Measurements from ENCODE around the gene KIF18B.
"Not testable (repeated sequence)": the region's sequence is repeated elsewhere in the genome, so short reads cannot be mapped to it uniquely, and the experiment has no call there.

KIF18B gene

DNA sequence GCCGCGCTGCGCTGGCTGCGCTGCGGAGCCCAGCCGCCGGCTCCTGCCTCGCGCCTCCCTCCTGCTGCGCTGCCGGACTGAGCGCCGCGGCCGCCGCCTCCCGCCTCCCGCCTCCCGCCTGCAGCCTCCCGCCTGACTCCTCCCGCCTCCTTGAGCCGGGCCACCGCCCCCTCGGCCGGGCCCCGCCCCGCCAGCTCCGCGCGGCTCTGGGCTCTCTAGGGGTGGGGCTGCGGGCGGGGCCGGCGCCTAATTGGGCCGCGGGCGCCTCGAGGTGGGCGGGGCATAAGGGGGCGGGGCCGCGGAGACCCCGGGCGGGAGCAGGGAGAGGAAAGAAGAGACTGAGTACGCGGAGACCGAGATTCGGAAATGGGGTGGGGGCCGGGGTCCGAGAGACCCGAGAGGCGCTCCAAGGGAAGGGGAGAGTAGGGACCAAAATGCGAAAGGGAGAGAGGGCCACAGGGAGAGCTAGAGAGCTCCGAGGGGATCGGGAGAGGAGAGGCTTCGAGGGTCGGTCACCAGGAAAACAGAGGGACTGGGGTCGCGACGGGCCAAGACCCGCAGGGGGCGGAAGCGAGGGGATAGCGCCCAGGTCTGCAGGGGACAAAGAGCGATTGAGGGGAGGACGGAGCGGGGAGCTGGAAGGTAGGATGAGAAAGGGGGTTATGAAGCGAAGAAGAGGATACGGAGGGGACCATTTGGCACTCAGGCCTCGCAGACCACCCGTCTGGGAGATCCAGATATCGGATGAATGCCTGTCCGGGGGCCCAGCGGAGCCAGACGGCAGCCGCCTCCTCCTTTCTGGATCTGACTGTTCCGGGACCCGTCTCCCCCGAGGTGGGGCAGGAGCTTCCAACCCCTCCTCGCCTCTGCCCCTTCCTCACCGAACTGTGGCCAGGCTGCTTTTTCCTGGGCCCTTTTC, 20.9 kb upstream of the KIF18B start, which contains the start of gene C1QL1:
C1QL1 (minus strand) TSS at position 79 of the 919 bp plus-strand sequence. CDS start 255 bp downstream, outside the sequence.
- DNase-seq = peak; percentile 84

GRCh38 chr17:44967907-44968224, 20.3 kb upstream of the KIF18B start:
- no peak for DNase-seq

DNA sequence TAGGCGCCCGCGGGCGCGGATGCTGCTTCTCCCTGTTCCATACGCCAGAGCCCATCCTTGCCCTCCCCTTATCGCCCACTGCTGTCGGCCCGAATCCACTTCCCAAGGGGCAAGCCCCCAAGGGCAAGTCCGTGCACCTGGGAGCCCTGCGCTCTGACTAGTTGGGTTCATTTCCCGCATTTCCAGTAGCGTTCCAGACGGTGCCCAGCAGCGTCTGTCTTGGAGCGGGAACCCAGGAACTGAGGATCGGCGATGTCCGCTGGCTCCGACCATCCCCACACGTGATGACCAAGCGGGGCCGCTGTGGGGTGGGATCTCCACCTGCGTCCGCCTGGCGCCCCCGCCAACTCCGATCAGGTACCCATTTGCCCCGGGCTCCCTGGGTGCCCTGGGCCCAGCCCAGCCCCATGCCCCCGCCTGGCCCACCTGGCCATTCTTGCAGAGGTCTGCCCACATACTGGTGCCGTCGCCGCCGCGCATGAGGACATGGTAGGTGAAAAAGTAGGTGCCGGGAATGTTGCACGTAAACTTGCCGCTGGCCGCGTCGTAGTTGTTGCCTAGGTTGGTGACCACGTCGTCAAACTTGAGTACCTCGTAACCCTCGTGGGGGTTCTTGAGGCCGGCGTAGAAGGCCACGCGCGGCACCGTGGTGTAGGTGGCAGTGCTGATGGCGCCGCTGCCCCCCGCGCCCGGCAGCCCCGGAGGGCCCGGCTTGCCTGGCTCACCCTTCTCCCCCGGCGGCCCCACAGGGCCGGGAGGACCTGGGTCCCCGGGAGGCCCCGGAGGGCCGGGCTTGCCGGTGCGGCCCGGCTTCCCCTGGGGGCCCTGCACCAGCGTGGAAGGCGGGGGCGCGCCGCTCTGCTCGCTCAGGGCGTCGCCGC, 19.7 kb upstream of the KIF18B start:
- no peak for DNase-seq

DNA sequence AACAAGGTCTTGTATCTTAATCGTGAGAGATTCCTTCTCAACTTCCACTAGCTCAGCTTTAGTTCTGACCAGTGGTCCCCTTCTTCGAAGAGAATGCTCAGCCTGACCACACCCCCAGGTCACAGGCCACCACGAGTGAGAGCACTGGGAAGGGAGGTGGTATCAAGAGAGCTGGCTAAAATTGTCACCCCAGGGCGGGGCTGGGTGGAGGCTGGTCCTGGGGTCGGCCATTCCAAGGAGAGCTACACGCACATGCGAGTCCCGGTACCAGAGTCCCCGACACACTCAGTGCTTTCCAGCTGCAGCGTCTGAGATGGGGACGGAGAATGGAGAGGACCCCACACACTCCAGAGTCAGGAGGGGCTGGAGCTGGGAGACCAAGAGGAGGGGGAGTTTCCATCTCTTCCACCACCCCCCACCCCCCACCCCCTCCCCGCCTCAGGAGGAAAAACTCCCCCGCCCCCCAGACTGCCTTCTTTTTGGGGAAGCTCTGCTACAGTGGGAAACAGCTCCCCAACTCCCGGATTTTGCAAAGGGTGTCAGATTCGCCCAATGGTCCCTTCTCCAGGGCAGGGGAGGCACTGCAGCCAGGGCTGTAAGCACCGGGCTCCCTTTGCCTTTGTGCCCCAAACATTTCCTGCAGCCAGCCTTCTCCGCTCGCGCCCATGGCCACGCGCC, 18.9 kb upstream of the KIF18B start:
- DNase-seq = no peak

- no peak for DNase-seq
These were observed 18.1 kb upstream of the KIF18B start for GRCh38 chr17:44965481-44966234.

DNA sequence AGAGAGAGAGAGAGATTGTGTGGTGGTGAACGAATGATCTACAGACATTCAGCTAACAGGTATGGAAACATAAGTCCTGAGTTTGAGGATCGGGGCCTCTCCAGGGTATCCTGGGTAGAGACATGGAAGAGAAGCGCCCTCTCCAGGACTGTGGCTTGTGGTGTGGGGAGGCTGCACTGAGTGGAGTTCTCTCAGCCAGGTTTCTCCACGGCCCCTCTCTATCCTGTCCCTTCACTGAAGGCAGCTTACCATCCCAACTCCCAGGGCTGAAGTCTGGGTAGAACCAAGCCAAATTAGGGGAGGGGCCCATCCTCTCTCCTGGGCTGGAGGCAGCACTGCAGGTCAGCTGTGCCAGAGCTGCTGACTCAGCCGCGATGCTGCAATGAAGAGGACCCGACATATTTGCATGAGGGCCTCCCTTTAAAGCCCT, 14.4 kb upstream of the KIF18B start:
- DNase-seq = no peak

- DNase-seq = no peak
These were observed 13.1 kb upstream of the KIF18B start for GRCh38 chr17:44960691-44961090.

DNA sequence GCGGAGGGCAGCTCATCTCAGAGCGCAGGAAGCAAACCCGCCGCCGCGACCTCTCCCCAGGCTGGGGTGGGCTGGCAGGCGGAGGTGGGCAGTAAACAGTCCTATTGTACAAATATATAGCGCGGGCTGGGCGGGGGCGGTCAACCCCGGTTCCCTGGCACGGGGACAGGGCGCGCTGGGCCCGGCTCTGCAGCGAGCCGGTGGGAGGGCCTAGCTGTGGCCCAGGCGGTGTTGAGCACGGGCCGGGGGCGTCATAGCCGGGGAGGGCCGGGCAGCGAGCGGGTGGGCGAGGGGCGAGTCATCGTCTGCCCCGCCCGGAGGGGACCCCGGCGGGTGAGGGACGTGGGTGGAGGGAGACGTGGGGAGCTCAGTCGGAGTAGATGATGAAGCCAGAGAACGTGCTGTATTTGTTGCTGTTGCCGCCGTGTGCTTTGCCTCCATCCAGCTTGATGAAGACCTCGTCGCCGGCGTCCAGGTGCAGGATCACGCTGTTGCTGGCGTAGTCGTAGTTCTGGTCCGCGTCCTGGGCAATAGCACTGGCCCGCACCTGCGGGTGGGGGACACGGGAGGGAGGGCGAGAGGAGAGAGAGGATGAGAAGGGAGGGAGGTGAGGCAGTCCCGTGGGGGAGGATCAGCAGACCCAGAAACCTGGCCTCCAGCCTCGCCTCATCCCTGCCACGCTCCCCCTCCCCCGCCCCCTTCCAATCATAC, 12.4 kb upstream of the KIF18B start:
- DNase-seq = no peak

- no peak for DNase-seq
These were observed 9.7 kb upstream of the KIF18B start for GRCh38 chr17:44956998-44957981.

DNA sequence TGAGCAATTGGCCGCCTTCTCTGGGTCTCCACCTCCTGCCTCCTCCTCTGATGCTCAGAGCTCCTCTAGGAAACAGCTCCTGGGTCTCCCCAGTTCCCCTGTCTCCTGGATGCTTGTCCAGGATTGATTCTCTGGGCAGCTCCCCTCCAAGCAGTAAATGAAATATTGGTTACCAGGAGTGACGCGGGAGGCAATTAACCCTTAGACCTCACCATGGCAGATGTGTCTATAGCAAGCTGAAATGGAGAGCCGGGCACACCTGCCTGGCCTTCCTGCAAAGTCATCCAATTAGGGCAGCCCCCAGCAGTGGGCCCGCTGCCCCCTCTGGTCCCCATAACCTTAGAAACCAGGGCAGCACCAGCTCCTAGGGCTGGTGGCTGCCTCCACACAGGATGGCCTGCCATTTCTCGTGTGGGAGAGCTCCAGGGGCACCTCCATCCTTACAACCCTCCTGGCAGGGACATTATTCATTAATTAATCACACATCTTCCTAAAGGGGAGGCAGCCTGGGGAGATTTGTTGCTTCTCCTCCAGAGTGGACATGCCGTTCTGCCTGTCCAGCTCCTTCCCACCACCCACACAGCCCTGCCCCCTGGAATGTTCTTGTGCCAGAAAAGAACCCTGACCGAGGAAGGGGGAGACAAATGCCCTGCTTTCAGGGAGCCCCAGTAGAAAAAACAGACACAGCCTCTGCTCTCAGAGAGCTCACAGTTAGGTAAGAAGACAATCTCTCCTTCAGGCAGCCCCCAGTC, 8.3 kb upstream of the KIF18B start:
- no peak for DNase-seq

GRCh38 chr17:44952946-44953475, 5.4 kb upstream of the KIF18B start:
- no peak for DNase-seq

DNA sequence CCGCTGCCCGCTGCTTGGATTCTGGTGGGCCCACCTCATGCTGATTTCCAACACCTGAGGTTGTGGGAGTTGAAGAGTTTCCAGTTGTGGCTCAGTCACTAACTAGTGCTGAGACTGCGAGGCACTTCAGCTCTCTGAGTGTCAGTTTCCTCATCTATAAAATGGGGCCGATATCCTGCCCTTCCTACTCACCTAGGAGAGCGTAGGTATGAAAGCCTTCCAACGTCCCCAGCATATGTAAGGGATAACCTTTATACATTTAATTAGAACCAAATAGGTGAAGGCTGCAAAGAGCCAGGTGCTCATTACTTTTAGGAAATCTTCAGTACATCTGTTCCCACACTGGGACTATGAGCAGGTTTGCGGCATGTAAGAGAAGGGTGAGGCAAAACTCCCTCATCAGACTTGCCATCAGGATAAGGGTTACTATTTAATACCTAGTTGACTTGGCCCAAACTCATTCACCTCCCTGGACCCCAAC, 782 bp upstream of the KIF18B start:
- no peak for DNase-seq

- not testable (repeated sequence) for DNase-seq
These were observed 1.9 kb downstream of the KIF18B start for GRCh38 chr17:44945652-44946051.

- no peak for DNase-seq
These were observed 5.1 kb downstream of the KIF18B start for GRCh38 chr17:44942456-44942855.

DNA sequence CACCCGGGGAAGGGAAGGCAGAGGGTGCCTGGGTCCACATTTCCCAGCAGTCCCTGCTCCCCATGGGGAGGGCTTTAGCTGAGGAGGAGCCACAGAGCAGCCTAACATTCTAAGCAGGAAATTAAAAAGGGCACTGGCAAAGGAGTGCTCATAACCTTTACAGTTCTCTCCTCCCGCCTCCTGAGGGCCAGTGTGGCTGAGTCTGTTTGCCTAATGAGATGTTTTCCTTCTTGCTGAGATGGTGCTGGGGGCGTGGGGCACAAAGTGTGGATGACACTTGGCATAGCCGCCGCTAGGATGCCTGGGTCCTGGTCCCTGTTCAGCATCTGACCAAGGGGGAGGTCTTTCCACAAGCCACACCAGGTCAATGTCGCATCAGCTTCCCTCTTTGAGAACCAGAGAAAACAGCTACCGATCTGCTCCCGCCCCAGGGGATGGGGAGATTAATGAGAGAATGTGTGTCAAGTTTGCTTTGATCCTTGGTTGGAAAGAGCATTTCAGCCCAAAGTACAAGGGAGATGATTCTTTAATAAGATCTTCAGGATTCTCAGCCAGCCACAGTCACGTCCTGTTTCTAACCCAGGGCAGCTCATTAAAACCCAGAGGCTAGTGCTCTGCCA, 5.8 kb downstream of the KIF18B start:
- DNase-seq = no peak

DNA sequence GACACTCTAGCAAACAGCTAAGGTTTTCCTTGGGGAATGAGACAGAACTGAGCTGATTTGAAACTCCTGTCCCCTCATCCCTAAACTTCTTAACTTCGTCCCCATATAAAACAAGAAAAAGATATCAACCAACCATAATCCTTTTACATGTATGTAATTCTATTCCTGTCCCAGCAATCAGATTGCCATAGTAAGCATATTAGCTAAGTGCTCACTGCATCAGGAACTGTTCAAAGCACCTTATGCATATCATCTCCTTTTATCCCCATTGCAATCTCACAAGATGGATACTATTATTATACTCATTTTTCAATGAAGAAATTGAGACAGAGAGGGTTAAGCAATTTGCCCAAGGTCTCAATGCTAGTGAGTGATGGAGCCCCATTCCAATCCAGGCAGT, 6.8 kb downstream of the KIF18B start:
- DNase-seq = no peak

DNA sequence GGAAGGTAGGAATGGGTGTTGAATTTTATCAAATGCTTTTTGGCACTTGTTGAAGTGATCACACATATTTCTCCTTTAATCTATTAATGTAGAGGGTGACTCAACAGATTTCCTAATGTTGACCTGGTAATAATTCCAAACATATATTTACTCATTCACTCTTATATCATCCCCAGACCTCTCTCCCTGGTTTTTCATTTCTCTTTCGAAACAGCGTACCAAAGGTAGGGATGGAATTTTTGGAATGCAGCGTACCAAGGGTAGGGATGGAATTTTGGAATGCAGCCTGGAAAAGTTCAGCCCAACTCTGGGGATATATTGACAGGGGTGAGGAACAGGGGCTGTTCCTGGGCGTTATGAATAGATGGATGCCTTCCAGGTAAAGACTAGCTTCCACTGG, 7.3 kb downstream of the KIF18B start:
- DNase-seq = no peak

- DNase-seq = no peak
These were observed 12.5 kb downstream of the KIF18B start for GRCh38 chr17:44935116-44935515.

- DNase-seq = no peak
These were observed 12.8 kb downstream of the KIF18B start for GRCh38 chr17:44934745-44935105.
